Measurements from ENCODE around the gene RHOH. TPM values are rescaled to one million over a fixed set of nuclear protein-coding genes. Genes with fewer than 3 reads are reported as not detected.
"Not testable (repeated sequence)": the region's sequence is repeated elsewhere in the genome, so short reads cannot be mapped to it uniquely, and the experiment has no call there.

The RHOH gene
- polyA plus RNA-seq (2011; rRNA removed): not detected in 2 replicates
- not detected in 2 replicates for polyA minus RNA-seq (2011; rRNA and poly(A)+ RNA removed)

GRCh38 chr4:40196724-40197281 is at the start of gene RHOH:
Gene RHOH (plus strand): TSS chr4:40197031. CDS start chr4:40243387, 46,356 bp downstream.
- Histone ChIP-seq H3K9me3 (ENCODE audit: control insufficient read depth, insufficient read depth, low read length) (no peaks in the 10 kb centered on the region), H3K27me3 (ENCODE audit: control insufficient read depth, insufficient read depth, low read length) (no peaks in the 10 kb centered on the region), H3K27ac (ENCODE audit: low read depth, low read length) (no peak within 1 kb of the TSS), H3K4me3 (ENCODE audit: low read depth, low read length) (no peak within 1 kb of the TSS)
- TF ChIP-seq CTCF (IDR thresholded peaks at IDR 0.05; ENCODE audit: low read depth, low read length): no peak
- POLR2A ChIA-PET: no interaction called here
- DNase-seq (ENCODE audit: low read depth, low spot score): no peak
- CTCF ChIA-PET: no interaction called here

GRCh38 chr4:40147490-40147889 is 49.3 kb upstream of the RHOH start:
- DNase-seq (ENCODE audit: low read depth, low spot score); H3K4me3 ChIP-seq (ENCODE audit: low read depth, low read length); H3K27ac ChIP-seq (ENCODE audit: low read depth, low read length); H3K27me3 ChIP-seq (ENCODE audit: control insufficient read depth, insufficient read depth, low read length); CTCF ChIA-PET; POLR2A ChIA-PET; H3K9me3 ChIP-seq (ENCODE audit: control insufficient read depth, insufficient read depth, low read length): not testable (repeated sequence)

GRCh38 chr4:40149960-40150385 is 46.9 kb upstream of the RHOH start:
- CTCF ChIA-PET: interaction anchor here (0.6 to 4.2 kb wide), 25 partner anchors 10 to 1083 kb away, joined by 3 to 31 read pairs (median 4); no protein-coding TSS in a partner anchor
- Histone ChIP-seq H3K4me3 (ENCODE audit: low read depth, low read length) (no peak overlapping the region), H3K27ac (ENCODE audit: low read depth, low read length) (no peak overlapping the region), H3K27me3 (ENCODE audit: control insufficient read depth, insufficient read depth, low read length) (no peaks in the 10 kb centered on the region), H3K9me3 (ENCODE audit: control insufficient read depth, insufficient read depth, low read length) (peaks cover 3% of the 10 kb centered on the region; the same call in 1 of the 2 replicates)
- TF ChIP-seq CTCF (IDR thresholded peaks at IDR 0.05; ENCODE audit: low read depth, low read length): peak; percentile 71
- POLR2A ChIA-PET: no interaction called here
- DNase-seq (ENCODE audit: low read depth, low spot score): peak; percentile 30

GRCh38 chr4:40150932-40151331 is 45.9 kb upstream of the RHOH start:
- H3K9me3 ChIP-seq (ENCODE audit: control insufficient read depth, insufficient read depth, low read length): peaks cover 3% of the 10 kb centered on the region; the same call in 1 of the 2 replicates
- no peak for DNase-seq (ENCODE audit: low read depth, low spot score)
- CTCF ChIA-PET: interaction anchor here (0.7 to 4.2 kb wide), 8 partner anchors 9 to 175 kb away, joined by 3 to 31 read pairs (median 7); no protein-coding TSS in a partner anchor
- POLR2A ChIA-PET: no interaction called here
- H3K4me3 ChIP-seq (ENCODE audit: low read depth, low read length): no peak overlapping the region
- H3K27ac ChIP-seq (ENCODE audit: low read depth, low read length): no peak overlapping the region
- H3K27me3 ChIP-seq (ENCODE audit: control insufficient read depth, insufficient read depth, low read length): no peaks in the 10 kb centered on the region
- no peak for TF ChIP-seq CTCF (IDR thresholded peaks at IDR 0.05; ENCODE audit: low read depth, low read length)

GRCh38 chr4:40152637-40153036 is 44.2 kb upstream of the RHOH start:
- CTCF ChIA-PET: interaction anchor here (1.5 to 4.2 kb wide), 3 partner anchors 157 to 173 kb away, joined by 6 to 31 read pairs (median 11); no protein-coding TSS in a partner anchor
- POLR2A ChIA-PET: no interaction called here
- DNase-seq (ENCODE audit: low read depth, low spot score): no peak
- no peak overlapping the region for H3K4me3 ChIP-seq (ENCODE audit: low read depth, low read length)
- no peak for TF ChIP-seq CTCF (IDR thresholded peaks at IDR 0.05; ENCODE audit: low read depth, low read length)
- no peak overlapping the region for H3K27ac ChIP-seq (ENCODE audit: low read depth, low read length)
- H3K27me3 ChIP-seq (ENCODE audit: control insufficient read depth, insufficient read depth, low read length): no peaks in the 10 kb centered on the region
- peaks cover 3% of the 10 kb centered on the region; the same call in 1 of the 2 replicates for H3K9me3 ChIP-seq (ENCODE audit: control insufficient read depth, insufficient read depth, low read length)

Measured in AG04450 (cell line).